WTC11 (cell line): ENCODE results near the gene NAT9. TPM values are rescaled to one million over a fixed set of nuclear protein-coding genes. Genes with fewer than 3 reads are reported as not detected.

Experiments used
- ATAC-seq: fragments of 200-7000 bp; cut with Tn5 transposase; 2 replicates; pipeline ENCODE4 v1.10.0; 2021; ENCODE audit warnings: mild to moderate bottlenecking, moderate library complexity
- CTCF ChIA-PET: fragments of 300-600 bp; sonication (Branson Sonifier 250); formaldehyde crosslinking; loops from one replicate; lab custom pipeline; 2021; ENCODE audit warnings: antibody characterized with exemption; lab: Charles Lee
- POLR2A ChIA-PET: fragments of 350-600 bp; sonication (Branson Sonifier 250); formaldehyde crosslinking; loops from one replicate; lab custom pipeline; 2021; ENCODE audit warnings: antibody characterized with exemption; lab: Charles Lee
- DNase-seq: peaks from one replicate; pipeline ENCODE4 v3.0.0; 2021; ENCODE audit warnings: low spot score
- H3K27ac Mint-ChIP-seq: 2 replicates; pipeline ENCODE4 v1.8.0; 2021; ENCODE audit warnings: mixed read lengths
- H3K27me3 Mint-ChIP-seq: 2 replicates; pipeline ENCODE4 v1.8.0; 2021; ENCODE audit warnings: low read depth, mild to moderate bottlenecking, moderate library complexity, mixed read lengths
- H3K36me3 Mint-ChIP-seq: 2 replicates; pipeline ENCODE4 v1.8.0; 2021; ENCODE audit warnings: mixed read lengths
- H3K4me1 Mint-ChIP-seq: 2 replicates; pipeline ENCODE4 v1.8.0; 2022; ENCODE audit warnings: mixed read lengths
- H3K4me3 Mint-ChIP-seq: 2 replicates; pipeline ENCODE4 v1.8.0; 2021; ENCODE audit warnings: mild to moderate bottlenecking, moderate library complexity, mixed read lengths
- H3K9me3 Mint-ChIP-seq: 2 replicates; pipeline ENCODE4 v1.8.0; 2021; ENCODE audit warnings: mixed read lengths
- EMX1 ChIP-seq: fragments of 250-450 bp; sonication (Bioruptor Pico); IDR thresholded peaks from 2 replicates; pipeline ENCODE4 v1.8.0; 2021; ENCODE audit warnings: mild to moderate bottlenecking
- ESRRA ChIP-seq: sonication (generic); formaldehyde crosslinking; IDR thresholded peaks from 2 replicates; pipeline ENCODE4 v1.8.1; 2022; ENCODE audit warnings: mild to moderate bottlenecking, missing genetic modification reagents, borderline replicate concordance
- ETV6 ChIP-seq: sonication (generic); formaldehyde crosslinking; IDR thresholded peaks from 2 replicates; pipeline ENCODE4 v1.8.1; 2022; ENCODE audit warnings: mild to moderate bottlenecking, missing genetic modification reagents
- FOXK1 ChIP-seq: sonication (generic); formaldehyde crosslinking; IDR thresholded peaks from 2 replicates; pipeline ENCODE4 v1.8.0; 2022; ENCODE audit warnings: mild to moderate bottlenecking, moderate library complexity, missing genetic modification reagents
- FOXP1 ChIP-seq: sonication (generic); formaldehyde crosslinking; IDR thresholded peaks from 2 replicates; pipeline ENCODE4 v1.8.0; 2022; ENCODE audit warnings: missing genetic modification reagents, mild to moderate bottlenecking, moderate library complexity, borderline replicate concordance
- GRHL2 ChIP-seq: fragments of 250-450 bp; sonication (Bioruptor Pico); IDR thresholded peaks from 2 replicates; pipeline ENCODE4 v1.8.0; 2022; ENCODE audit warnings: mild to moderate bottlenecking, moderate library complexity; ENCODE audit not compliant: insufficient replicate concordance, severe bottlenecking
- GTF2I ChIP-seq: fragments of 250-450 bp; sonication (Bioruptor Pico); conservative IDR thresholded peaks from 2 replicates; pipeline ENCODE4 v1.4.0; 2021; ENCODE audit warnings: mild to moderate bottlenecking
- JUN ChIP-seq: sonication (generic); formaldehyde crosslinking; IDR thresholded peaks from 2 replicates; pipeline ENCODE4 v1.8.0; 2023; ENCODE audit warnings: mild to moderate bottlenecking, missing genetic modification reagents
- NR2C2 ChIP-seq: sonication (generic); formaldehyde crosslinking; IDR thresholded peaks from 2 replicates; pipeline ENCODE4 v1.8.0; 2022; ENCODE audit warnings: mild to moderate bottlenecking, missing genetic modification reagents
- OVOL2 ChIP-seq: fragments of 250-450 bp; sonication (Bioruptor Pico); IDR thresholded peaks from 2 replicates; pipeline ENCODE4 v1.9.0; 2021; ENCODE audit warnings: mild to moderate bottlenecking, borderline replicate concordance
- RORB ChIP-seq: fragments of 250-450 bp; sonication (Bioruptor Pico); IDR thresholded peaks from 2 replicates; pipeline ENCODE4 v1.9.0; 2021; ENCODE audit warnings: mild to moderate bottlenecking
- SMAD3 ChIP-seq: sonication (generic); formaldehyde crosslinking; IDR thresholded peaks from 2 replicates; pipeline ENCODE4 v1.8.0; 2022; ENCODE audit warnings: missing genetic modification reagents, mild to moderate bottlenecking, borderline replicate concordance
- SP1 ChIP-seq: sonication (generic); formaldehyde crosslinking; conservative IDR thresholded peaks from 2 replicates; pipeline ENCODE4 v1.8.1; 2022; ENCODE audit warnings: missing genetic modification reagents
- TP53 ChIP-seq: sonication (generic); formaldehyde crosslinking; IDR thresholded peaks from 2 replicates; pipeline ENCODE4 v1.8.1; 2023; ENCODE audit warnings: mild to moderate bottlenecking, missing genetic modification reagents
- ZNF219 ChIP-seq: sonication (generic); formaldehyde crosslinking; IDR thresholded peaks from 2 replicates; pipeline ENCODE4 v1.8.0; 2023; ENCODE audit warnings: missing genetic modification reagents, mild to moderate bottlenecking, borderline replicate concordance
- ZNF232 ChIP-seq: sonication (generic); formaldehyde crosslinking; IDR thresholded peaks from 2 replicates; pipeline ENCODE4 v1.8.0; 2022; ENCODE audit warnings: mild to moderate bottlenecking, missing genetic modification reagents
- ZNF396 ChIP-seq: fragments of 250-450 bp; sonication (Bioruptor Pico); IDR thresholded peaks from 2 replicates; pipeline ENCODE4 v1.8.0; 2021; ENCODE audit warnings: mild to moderate bottlenecking, moderate library complexity, borderline replicate concordance
- total RNA-seq: library from RNA; stranded (reverse); gene quantifications from 3 replicates; pipeline ENCODE4 v1.2.3, GENCODE V29; 2021
- TF ChIP-seq, protein P1 (sequence below): sonication (generic); formaldehyde crosslinking; conservative IDR thresholded peaks from 2 replicates; pipeline ENCODE4 v1.8.1; 2022; ENCODE audit warnings: mild to moderate bottlenecking, missing genetic modification reagents
- TF ChIP-seq, protein P2 (sequence below): sonication (generic); formaldehyde crosslinking; IDR thresholded peaks from 2 replicates; pipeline ENCODE4 v1.8.1; 2022; ENCODE audit warnings: missing genetic modification reagents, borderline replicate concordance
- TF ChIP-seq, protein P3 (sequence below): fragments of 200-600 bp; IDR thresholded peaks from 2 replicates; pipeline ENCODE4 v1.8.0; 2022; ENCODE audit warnings: antibody characterized with exemption
- TF ChIP-seq, protein P4 (sequence below): fragments of 250-450 bp; sonication (Bioruptor Pico); IDR thresholded peaks from 2 replicates; pipeline ENCODE4 v1.9.0; 2021; ENCODE audit warnings: mild to moderate bottlenecking, borderline replicate concordance
- TF ChIP-seq, protein P5 (sequence below): sonication (generic); formaldehyde crosslinking; IDR thresholded peaks from 2 replicates; pipeline ENCODE4 v1.8.1; 2023; ENCODE audit warnings: mild to moderate bottlenecking, missing genetic modification reagents, moderate library complexity
- TF ChIP-seq, protein P6 (sequence below): fragments of 250-450 bp; sonication (Bioruptor Pico); IDR thresholded peaks from 2 replicates; pipeline ENCODE4 v1.9.0; 2021; ENCODE audit warnings: moderate library complexity, mild to moderate bottlenecking, inconsistent platforms, borderline replicate concordance
- TF ChIP-seq, protein P7 (sequence below): sonication (generic); formaldehyde crosslinking; IDR thresholded peaks from 2 replicates; pipeline ENCODE4 v1.8.0; 2023; ENCODE audit warnings: missing genetic modification reagents
- TF ChIP-seq, protein P8 (sequence below): sonication (generic); formaldehyde crosslinking; IDR thresholded peaks from 2 replicates; pipeline ENCODE4 v1.8.1; 2022; ENCODE audit warnings: low read depth, mild to moderate bottlenecking, moderate library complexity, missing genetic modification reagents, borderline replicate concordance

Gene NAT9
- total RNA-seq, 1 experiment from 2014 or later: 67.1 TPM

DNA sequence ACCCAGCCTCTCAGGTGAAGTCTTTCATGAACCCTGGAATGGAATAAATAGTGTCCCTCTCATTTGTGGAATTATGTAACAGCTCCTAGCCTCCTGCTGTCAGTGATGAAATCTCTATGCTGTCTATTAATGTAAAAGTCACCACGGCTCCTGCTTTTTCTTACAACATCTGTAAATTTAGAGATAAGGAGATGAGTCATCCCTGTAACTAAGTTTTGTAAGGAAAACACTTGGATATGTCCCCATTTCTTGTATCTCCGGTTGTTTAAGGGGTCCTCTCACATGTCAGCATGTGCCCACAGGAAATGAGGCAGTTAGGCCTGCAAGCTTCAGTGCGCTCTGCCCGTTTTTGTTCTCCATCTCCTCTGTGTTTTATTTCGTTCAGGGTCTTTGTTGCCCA lies 2.8 kb upstream of the NAT9 start:
- ChIA-PET CTCF (interaction anchor here (1.7 to 2.9 kb wide), 3 partner anchors 8 to 122 kb away, joined by 5 to 17 read pairs (median 5); no protein-coding TSS in a partner anchor), POLR2A (no interaction called here)

DNA sequence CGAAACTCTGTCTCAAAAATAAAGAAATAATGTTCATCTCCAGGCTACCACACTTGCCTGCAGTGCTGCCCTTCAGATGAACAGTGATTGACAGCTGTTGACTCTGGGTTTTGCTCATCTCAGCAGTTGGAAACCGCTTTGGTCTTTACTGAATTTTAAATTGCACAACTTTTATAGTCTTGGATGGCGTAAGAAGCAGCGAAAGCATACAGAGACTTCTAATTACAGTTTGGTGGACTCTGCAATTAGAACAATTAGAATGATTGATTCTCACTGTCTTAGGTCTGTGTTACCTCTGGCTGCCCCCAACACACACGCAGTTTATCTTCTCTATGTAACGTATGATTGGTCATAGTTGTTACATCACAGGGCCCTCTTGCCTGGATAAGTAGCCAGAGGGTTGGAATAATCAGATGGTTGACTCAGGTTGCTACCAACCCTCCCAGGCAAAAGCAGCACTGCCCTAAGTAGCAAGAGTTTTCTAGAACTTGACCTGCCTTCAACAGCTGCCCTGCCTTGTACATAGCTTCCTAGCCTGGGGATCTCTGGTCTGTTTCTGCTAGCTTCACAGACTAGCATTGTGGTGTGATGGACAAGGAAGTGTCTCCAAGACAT lies 1.9 kb upstream of the NAT9 start:
- H3K4me3 Mint-ChIP-seq: peak overlapping the region; percentile 3; the same call in 1 of the 2 replicates
- H3K36me3 Mint-ChIP-seq: peaks cover 15% of the 10 kb centered on the region
- ATAC-seq (no peak), DNase-seq (no peak)
- H3K27ac Mint-ChIP-seq: no peak overlapping the region
- peaks cover 21% of the 10 kb centered on the region for H3K4me1 Mint-ChIP-seq
- no peaks in the 10 kb centered on the region for H3K9me3 Mint-ChIP-seq
- ChIA-PET CTCF (interaction anchor here (2.5 to 12.0 kb wide), 5 partner anchors 32 to 120 kb away, joined by 16 to 262 read pairs (median 18); partner anchors contain the start of gene RAB37), POLR2A (no interaction called here)
- no peaks in the 10 kb centered on the region for H3K27me3 Mint-ChIP-seq
- TF ChIP-seq SMAD3 (CRISPR knock-in tag) (no peak), SP1 (CRISPR knock-in tag) (no peak), ZNF219 (CRISPR knock-in tag) (no peak), RORB (CRISPR knock-in tag) (no peak), JUN (CRISPR knock-in tag) (no peak), ESRRA (no peak), FOXP1 (CRISPR knock-in tag) (no peak)
- TF ChIP-seq, protein P1, sequence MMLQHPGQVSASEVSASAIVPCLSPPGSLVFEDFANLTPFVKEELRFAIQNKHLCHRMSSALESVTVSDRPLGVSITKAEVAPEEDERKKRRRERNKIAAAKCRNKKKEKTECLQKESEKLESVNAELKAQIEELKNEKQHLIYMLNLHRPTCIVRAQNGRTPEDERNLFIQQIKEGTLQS: no peak
- TF ChIP-seq, protein P2, sequence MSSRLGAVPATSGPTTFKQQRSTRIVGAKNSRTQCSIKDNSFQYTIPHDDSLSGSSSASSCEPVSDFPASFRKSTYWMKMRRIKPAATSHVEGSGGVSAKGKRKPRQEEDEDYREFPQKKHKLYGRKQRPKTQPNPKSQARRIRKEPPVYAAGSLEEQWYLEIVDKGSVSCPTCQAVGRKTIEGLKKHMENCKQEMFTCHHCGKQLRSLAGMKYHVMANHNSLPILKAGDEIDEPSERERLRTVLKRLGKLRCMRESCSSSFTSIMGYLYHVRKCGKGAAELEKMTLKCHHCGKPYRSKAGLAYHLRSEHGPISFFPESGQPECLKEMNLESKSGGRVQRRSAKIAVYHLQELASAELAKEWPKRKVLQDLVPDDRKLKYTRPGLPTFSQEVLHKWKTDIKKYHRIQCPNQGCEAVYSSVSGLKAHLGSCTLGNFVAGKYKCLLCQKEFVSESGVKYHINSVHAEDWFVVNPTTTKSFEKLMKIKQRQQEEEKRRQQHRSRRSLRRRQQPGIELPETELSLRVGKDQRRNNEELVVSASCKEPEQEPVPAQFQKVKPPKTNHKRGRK (CRISPR knock-in tag): no peak
- TF ChIP-seq, protein P3, sequence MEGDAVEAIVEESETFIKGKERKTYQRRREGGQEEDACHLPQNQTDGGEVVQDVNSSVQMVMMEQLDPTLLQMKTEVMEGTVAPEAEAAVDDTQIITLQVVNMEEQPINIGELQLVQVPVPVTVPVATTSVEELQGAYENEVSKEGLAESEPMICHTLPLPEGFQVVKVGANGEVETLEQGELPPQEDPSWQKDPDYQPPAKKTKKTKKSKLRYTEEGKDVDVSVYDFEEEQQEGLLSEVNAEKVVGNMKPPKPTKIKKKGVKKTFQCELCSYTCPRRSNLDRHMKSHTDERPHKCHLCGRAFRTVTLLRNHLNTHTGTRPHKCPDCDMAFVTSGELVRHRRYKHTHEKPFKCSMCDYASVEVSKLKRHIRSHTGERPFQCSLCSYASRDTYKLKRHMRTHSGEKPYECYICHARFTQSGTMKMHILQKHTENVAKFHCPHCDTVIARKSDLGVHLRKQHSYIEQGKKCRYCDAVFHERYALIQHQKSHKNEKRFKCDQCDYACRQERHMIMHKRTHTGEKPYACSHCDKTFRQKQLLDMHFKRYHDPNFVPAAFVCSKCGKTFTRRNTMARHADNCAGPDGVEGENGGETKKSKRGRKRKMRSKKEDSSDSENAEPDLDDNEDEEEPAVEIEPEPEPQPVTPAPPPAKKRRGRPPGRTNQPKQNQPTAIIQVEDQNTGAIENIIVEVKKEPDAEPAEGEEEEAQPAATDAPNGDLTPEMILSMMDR: no peak

More for the DNA sequence above, 2.8 kb upstream of the NAT9 start:
- ATAC-seq: no peak
- Mint-ChIP-seq H3K36me3 (peaks cover 11% of the 10 kb centered on the region), H3K4me3 (no peak overlapping the region), H3K27ac (no peak overlapping the region), H3K4me1 (peaks cover 27% of the 10 kb centered on the region), H3K27me3 (no peaks in the 10 kb centered on the region), H3K9me3 (no peaks in the 10 kb centered on the region)
- DNase-seq: no peak
- TF ChIP-seq, protein P4, sequence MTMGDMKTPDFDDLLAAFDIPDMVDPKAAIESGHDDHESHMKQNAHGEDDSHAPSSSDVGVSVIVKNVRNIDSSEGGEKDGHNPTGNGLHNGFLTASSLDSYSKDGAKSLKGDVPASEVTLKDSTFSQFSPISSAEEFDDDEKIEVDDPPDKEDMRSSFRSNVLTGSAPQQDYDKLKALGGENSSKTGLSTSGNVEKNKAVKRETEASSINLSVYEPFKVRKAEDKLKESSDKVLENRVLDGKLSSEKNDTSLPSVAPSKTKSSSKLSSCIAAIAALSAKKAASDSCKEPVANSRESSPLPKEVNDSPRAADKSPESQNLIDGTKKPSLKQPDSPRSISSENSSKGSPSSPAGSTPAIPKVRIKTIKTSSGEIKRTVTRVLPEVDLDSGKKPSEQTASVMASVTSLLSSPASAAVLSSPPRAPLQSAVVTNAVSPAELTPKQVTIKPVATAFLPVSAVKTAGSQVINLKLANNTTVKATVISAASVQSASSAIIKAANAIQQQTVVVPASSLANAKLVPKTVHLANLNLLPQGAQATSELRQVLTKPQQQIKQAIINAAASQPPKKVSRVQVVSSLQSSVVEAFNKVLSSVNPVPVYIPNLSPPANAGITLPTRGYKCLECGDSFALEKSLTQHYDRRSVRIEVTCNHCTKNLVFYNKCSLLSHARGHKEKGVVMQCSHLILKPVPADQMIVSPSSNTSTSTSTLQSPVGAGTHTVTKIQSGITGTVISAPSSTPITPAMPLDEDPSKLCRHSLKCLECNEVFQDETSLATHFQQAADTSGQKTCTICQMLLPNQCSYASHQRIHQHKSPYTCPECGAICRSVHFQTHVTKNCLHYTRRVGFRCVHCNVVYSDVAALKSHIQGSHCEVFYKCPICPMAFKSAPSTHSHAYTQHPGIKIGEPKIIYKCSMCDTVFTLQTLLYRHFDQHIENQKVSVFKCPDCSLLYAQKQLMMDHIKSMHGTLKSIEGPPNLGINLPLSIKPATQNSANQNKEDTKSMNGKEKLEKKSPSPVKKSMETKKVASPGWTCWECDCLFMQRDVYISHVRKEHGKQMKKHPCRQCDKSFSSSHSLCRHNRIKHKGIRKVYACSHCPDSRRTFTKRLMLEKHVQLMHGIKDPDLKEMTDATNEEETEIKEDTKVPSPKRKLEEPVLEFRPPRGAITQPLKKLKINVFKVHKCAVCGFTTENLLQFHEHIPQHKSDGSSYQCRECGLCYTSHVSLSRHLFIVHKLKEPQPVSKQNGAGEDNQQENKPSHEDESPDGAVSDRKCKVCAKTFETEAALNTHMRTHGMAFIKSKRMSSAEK: no peak
- TF ChIP-seq NR2C2 (no peak), ZNF396 (no peak), FOXP1 (CRISPR knock-in tag) (no peak), ETV6 (CRISPR knock-in tag) (no peak), EMX1 (CRISPR knock-in tag) (no peak), FOXK1 (CRISPR knock-in tag) (no peak), GRHL2 (no peak), JUN (CRISPR knock-in tag) (no peak), OVOL2 (CRISPR knock-in tag) (no peak), GTF2I (CRISPR knock-in tag) (no peak), ZNF232 (CRISPR knock-in tag) (no peak), TP53 (CRISPR knock-in tag) (no peak), SP1 (CRISPR knock-in tag) (no peak)
- TF ChIP-seq, protein P5, sequence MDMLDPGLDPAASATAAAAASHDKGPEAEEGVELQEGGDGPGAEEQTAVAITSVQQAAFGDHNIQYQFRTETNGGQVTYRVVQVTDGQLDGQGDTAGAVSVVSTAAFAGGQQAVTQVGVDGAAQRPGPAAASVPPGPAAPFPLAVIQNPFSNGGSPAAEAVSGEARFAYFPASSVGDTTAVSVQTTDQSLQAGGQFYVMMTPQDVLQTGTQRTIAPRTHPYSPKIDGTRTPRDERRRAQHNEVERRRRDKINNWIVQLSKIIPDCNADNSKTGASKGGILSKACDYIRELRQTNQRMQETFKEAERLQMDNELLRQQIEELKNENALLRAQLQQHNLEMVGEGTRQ (CRISPR knock-in tag): no peak
- TF ChIP-seq, protein P6, sequence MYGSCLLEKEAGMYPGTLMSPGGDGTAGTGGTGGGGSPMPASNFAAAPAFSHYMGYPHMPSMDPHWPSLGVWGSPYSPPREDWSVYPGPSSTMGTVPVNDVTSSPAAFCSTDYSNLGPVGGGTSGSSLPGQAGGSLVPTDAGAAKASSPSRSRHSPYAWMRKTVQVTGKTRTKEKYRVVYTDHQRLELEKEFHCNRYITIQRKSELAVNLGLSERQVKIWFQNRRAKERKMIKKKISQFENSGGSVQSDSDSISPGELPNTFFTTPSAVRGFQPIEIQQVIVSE: no peak
- TF ChIP-seq, protein P7, sequence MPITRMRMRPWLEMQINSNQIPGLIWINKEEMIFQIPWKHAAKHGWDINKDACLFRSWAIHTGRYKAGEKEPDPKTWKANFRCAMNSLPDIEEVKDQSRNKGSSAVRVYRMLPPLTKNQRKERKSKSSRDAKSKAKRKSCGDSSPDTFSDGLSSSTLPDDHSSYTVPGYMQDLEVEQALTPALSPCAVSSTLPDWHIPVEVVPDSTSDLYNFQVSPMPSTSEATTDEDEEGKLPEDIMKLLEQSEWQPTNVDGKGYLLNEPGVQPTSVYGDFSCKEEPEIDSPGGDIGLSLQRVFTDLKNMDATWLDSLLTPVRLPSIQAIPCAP (CRISPR knock-in tag): no peak
- TF ChIP-seq, protein P8, sequence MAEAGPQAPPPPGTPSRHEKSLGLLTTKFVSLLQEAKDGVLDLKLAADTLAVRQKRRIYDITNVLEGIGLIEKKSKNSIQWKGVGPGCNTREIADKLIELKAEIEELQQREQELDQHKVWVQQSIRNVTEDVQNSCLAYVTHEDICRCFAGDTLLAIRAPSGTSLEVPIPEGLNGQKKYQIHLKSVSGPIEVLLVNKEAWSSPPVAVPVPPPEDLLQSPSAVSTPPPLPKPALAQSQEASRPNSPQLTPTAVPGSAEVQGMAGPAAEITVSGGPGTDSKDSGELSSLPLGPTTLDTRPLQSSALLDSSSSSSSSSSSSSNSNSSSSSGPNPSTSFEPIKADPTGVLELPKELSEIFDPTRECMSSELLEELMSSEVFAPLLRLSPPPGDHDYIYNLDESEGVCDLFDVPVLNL (CRISPR knock-in tag): no peak
